Activated T-cell treated with anti-CD3 and anti-CD28 coated beads for 1 hour (primary cell): ENCODE results near the gene LHX6.
A peak's percentile ranks its signal among the peaks of the same experiment; 100 is the strongest.

ENCODE experiments used
- DNase-seq: peaks from one replicate; pipeline ENCODE4 v3.0.0-alpha.2; 2020; ENCODE audit warnings: low read depth

The LHX6 gene

GRCh38 chr9:122191584-122191983 is 37.2 kb downstream of the LHX6 start:
- no peak for DNase-seq

DNA sequence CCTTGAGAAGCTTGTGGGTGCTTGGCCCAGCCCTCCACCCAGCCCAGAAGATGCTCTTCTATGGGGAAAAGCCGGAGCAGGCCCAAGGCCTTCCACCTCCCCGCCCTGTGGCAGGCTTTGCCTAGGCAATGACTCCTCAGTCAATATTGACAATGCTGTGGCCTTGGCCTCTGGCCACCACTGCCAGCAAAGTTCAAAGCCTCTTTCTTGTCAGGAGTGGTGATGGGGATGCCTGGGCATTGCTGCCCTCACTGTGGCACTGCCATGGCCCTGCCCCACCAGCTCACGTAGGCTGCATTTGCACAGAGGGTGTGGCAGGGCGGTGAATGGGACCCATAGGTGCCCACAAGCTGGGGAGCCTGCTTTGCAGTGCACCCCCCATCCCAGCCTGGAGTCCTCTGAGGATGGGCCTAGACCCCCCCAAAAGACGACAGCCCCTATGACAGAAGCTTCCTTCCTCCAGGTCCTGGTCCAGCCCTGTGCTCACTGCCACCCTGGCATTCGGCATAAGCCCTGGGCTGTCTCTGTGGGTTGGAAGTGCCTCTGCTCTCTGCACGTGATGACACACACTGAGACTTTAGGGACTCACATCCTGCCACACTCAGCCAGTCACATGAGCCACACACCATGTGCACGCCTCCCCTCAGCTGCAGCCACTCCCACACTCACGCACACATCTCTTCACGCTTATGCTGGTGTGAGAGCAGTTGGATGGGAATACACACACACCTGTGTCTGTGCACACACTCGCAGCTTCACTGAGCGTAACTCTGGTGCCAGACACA is 38.0 kb downstream of the LHX6 start:
- DNase-seq = no peak

GRCh38 chr9:122188369-122188768 is 40.4 kb downstream of the LHX6 start:
- DNase-seq = no peak

DNA sequence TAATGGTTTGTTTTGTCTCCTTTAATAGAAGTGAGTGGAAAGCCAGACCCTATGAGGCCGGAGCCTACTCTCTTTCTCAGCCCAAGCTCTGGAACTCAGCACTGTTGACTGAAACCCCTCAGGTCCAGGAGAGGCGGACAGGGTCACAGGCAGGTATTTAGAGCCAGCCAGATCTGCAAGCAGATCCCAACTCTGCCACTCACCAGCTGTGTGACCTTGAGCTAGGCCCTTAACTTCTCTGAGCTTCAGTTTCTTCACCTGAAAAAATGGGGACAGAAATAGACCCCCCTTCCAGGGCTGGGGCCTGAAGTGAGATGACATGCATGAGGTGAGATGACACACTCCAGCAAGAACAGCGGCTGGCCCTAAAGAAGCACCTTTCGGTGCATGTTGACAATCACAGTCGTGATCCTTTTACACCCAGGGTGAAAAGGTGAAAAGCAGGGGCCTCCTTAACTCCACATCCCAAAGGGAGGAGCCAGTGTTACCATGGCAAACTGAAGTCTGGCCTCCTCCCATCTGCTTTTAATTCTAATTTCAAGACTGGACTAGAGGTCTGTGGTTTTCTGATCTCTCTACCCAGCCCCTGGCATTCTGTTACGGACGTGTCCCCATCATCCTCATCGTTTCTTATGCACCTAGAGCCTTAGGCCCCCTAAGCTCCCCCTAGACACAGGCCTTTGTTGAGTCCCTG is 41.8 kb downstream of the LHX6 start:
- DNase-seq = no peak

DNA sequence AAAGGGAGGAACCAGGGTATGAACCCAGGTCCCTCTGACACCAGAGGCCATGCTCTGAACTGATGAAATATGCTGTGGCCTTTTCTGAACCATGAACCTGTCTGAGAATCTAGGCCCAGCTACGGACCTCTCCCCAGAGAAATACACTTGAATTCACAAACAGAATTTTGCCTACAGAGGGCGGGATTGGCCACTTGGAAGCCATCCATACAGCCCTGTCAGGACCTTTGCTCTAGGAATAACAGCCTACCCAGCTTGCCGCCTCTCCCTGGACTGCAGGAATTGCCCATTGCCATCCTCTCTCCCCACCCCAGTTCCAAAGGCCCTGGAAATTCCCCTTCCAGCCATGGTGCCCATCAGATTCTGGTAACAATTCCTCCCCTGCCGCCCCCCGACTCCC is 42.5 kb downstream of the LHX6 start:
- no peak for DNase-seq

GRCh38 chr9:122184551-122184950 is 44.2 kb downstream of the LHX6 start:
- DNase-seq = no peak

- no peak for DNase-seq
These were observed 45.3 kb downstream of the LHX6 start for GRCh38 chr9:122183501-122183900.

GRCh38 chr9:122180633-122181032 is 48.1 kb downstream of the LHX6 start:
- no peak for DNase-seq

DNA sequence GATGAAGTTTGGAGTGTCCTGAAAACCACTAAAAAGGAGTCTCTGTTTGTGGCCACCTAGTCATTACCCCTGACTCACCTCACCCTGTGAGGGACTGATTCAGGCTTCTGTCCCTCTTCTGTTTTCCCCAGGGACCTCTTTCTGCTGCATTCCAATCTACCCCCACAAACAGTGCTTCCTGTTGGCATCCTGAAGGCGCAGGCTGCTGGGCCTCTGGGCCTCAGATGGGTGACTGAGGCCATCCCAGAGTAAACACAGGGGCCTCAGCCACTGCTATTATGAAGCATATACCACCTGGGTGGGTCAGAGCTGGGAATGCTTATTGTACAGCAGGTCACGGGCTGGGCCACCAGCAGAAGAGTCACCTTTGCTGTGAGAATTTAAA is 49.1 kb downstream of the LHX6 start:
- DNase-seq = no peak

DNA sequence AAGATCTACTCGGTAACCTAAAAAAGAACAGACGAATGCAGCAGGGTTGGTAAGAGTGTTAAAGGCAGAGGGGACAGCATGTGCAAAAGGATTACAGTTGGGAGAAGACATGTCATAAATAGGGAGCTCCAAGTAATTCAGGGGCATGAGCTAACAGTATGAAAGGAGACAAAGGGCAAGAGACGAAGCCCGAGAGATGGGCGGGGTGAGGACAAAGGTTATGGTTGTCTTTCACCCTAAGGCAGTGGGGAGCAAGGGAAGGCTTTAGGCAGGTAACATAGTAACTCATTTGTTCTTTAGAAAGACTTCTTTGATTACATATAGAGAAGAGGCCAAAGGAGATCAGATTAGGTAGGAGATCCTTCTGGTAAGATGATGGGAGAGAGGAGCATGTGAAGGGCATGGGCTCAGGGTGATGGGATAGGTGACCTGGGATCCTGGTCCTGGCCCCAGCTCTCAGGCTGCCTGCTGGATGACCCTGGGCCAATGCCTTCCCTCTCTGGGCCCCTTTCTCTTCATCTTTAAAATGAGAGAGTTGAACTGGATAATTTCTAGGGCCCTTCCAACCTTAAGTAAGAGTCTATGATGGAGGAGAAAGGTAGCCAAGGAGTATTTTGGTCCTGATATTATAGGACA is 49.6 kb downstream of the LHX6 start:
- DNase-seq = no peak

DNA sequence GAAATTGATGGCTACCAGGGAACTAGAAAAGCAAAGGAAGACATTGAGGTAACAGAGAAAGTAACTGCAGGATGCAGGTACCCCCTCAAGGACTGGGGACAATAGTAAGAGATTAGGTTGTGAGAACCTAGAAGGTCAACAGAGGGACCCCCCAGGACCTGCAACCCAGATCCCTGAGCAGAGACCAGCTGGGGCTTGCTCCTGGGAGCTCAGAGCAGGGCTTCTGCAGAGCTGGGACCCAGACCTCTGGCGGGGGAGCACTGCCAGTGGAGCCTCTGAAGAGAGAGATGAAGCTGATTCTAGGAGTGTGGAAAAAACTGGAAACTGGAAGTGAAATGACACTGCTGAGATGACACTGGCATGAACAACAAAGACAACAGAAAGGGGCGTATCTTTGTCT is 51.8 kb downstream of the LHX6 start:
- DNase-seq = no peak

GRCh38 chr9:122173670-122174069 is 55.1 kb downstream of the LHX6 start:
- DNase-seq = no peak

- DNase-seq = no peak
These were observed 56.6 kb downstream of the LHX6 start for GRCh38 chr9:122172131-122172530.

- DNase-seq = no peak
These were observed 60.4 kb downstream of the LHX6 start for GRCh38 chr9:122168356-122168755.

DNA sequence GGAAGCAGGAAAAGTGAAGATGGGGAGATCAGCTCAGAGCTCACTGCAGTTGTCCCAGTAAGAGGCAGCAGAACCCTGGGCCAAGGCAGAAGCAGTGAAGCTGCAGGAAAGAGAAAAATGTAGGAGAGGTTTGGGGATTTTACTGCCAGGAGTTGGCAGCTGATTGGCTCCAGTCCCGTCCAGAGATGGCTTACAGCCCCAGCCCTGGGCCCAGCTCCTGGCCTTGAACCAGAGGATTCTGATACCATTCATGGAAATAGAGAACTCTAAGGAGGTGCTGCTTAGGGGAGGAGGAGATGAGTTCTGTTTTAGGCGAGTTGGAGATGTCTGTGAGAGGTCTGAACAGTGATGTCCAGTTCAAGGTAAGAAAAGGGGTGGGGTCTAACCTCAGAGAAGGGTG is 64.5 kb downstream of the LHX6 start:
- DNase-seq = no peak

- no peak for DNase-seq
These were observed 66.3 kb downstream of the LHX6 start for GRCh38 chr9:122162415-122162814.

DNA sequence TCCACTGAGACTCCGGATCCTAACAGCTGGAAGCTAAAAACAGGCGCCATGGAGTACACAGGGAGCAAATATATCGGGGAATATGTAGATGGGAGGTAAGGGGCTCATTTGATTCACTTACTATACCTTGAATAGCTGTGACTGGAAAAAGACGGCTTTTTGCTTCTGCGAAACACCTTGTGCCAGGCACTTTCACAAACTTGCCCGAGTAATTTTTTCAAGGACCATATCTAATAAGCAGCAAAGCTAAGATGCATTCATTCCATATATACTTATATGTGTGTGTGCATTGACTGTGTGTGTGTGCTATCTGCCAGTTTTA is 68.9 kb downstream of the LHX6 start:
- DNase-seq = no peak

GRCh38 chr9:122159026-122159924 is 69.5 kb downstream of the LHX6 start, which contains the start of the genes MORN5 and NDUFA8:
Gene MORN5, plus strand, starts transcription at chr9:122159908. Its CDS starts 65 bp downstream, at chr9:122159973.
Gene NDUFA8, minus strand, starts transcription at chr9:122159779. Its CDS starts 102 bp downstream, at chr9:122159677.
- DNase-seq = peak; percentile 94

DNA sequence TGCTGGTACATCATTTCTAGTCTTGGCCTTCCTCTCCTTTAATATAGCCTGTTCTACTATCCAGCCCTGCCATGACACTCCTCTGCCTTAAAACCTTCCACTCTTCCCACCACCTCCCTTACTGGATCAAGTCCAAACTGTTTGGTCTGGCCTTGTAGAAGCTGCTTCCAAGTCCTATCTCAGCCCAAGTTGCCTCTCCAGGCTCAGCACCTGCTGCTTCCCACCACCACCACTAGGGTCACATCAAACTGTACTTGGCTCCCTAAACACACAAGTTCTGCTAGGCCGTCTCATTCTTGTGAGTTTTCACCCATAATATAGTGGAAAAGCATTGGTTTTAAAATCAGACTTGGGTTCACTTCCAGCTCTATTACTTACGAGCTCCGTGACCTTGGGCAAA is 70.6 kb downstream of the LHX6 start:
- DNase-seq = no peak

DNA sequence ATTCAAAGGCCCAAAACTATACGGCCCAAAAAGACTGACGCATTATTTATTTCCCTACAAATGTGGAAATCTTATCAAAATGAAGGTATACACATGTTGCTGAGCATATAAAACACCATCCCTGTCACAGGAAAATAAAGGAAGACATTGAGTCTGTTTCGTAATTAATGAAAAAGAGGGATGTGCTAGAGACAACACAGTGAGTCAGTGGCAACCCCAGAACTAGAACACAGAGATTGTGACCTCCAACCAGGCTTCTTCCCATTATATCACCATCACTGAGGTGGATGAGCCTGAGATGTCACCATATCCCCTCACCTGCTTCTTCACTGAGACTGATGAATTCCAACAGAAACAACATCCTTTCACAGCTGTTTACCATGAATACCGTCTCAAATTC is 73.0 kb downstream of the LHX6 start:
- DNase-seq = no peak
